Fibroblast of pulmonary artery (primary cell): ENCODE measurements around the gene GUK1.
"Not testable (repeated sequence)": the region's sequence is repeated elsewhere in the genome, so short reads cannot be mapped to it uniquely, and the experiment has no call there.

Experiments used
- DNase-seq: peaks from one replicate; pipeline ENCODE4 v3.0.0-alpha.2; 2010; ENCODE audit warnings: low read depth
- H3K4me3 ChIP-seq: replicated peaks from 2 replicates; pipeline ENCODE4 v1.5.1; 2011; ENCODE audit warnings: low read depth, mild to moderate bottlenecking, control low read depth, low read length, moderate library complexity
- CTCF ChIP-seq: IDR thresholded peaks from 2 replicates; pipeline ENCODE4 v1.5.1; 2011; ENCODE audit warnings: mild to moderate bottlenecking, control low read depth, low read length, inconsistent platforms; ENCODE audit errors: missing control alignments

Gene GUK1

GRCh38 chr1:228109073-228109961, 30.8 kb upstream of the GUK1 start, which contains the start of gene MRPL55:
Gene MRPL55, minus strand, starts transcription at chr1:228109299. Its CDS starts 1,039 bp downstream, at chr1:228108260.
- peak within 1 kb of the TSS; percentile 95 for H3K4me3 ChIP-seq
- DNase-seq = peak; percentile 97
- TF ChIP-seq CTCF = no peak

GRCh38 chr1:228109962-228110488, 30.1 kb upstream of the GUK1 start:
- DNase-seq = peak; percentile 55
- H3K4me3 ChIP-seq = peak overlapping the region; percentile 95
- TF ChIP-seq CTCF = no peak

DNA sequence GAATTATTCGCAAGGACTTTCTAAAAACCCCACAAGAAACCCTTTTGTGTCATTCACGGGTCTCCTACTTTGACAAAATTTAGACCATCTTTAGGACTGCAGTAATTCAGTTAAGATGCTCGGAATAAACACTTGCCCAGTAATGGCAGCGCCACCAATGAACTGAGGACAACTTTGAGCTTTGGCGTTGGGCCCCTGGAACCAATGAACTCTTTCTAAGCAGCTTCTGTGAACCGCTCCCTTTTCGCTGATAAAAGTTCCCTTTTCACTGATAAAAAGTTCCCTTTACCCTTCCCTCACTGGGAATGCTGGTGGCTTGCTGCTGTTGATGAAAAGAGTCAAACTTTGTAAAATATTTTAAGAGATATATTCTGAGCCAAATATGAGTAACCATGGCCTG, 29.5 kb upstream of the GUK1 start:
- peak overlapping the region; percentile 95 for H3K4me3 ChIP-seq
- DNase-seq = no peak
- no peak for TF ChIP-seq CTCF

DNA sequence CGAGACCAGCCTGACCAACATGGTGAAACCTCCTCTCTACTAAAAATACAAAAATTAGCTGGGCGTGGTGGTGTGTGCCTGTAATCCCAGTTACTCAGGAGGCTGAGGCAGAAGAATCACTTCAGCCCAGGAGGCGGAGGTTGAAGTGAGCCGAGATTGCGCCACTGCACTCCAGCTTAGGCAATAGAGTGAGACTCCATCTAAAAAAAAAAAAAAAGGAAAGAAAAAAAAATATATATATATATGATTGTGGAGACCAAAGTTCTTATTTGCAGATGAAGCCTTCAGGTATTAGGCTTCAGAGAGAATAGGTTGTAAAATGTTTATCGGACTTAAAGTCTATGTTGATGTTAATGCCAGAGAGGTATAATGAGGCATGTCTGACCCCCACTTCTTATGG, 28.8 kb upstream of the GUK1 start:
- DNase-seq, H3K4me3 ChIP-seq: not testable (repeated sequence)

DNA sequence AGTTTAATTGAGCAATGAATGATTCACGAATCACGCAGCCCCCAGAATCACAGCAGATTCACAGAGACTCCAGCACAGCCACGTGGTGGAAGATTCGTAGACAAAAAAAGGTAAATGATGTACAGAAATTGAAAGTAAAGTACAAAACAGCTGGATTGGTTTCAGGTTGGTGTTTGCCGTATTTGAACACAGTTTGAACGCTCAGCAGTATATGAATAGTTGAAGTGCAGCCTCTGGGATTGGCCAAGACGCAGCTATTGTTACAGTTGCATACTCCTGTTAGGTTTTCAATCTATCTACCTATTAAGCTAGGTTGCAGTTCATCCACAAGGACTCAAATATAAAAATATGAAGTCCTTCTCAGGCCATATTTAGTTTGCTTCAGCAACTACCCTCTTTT, 27.9 kb upstream of the GUK1 start:
- no peak for TF ChIP-seq CTCF
- DNase-seq = no peak
- no peak overlapping the region for H3K4me3 ChIP-seq

DNA sequence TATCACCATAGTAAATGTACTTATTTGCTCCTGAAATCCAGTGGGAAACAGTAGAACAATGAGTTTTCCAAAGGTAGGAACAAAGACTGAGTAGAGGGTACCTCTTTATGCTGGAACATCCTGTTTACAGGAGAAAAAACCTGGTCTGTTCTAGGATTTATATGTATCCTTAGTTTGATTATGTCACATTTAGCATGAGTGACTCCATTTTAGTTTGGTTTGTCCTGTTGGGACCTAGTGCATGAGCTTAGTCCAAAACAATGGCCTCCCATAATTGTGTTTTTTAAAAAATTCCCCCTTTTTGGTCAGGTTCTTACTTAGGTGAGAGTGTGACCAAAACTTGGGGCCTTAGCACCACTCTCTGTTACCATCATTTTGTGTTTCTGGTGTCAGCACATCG, 27.5 kb upstream of the GUK1 start:
- no peak overlapping the region for H3K4me3 ChIP-seq
- DNase-seq = no peak
- no peak for TF ChIP-seq CTCF

DNA sequence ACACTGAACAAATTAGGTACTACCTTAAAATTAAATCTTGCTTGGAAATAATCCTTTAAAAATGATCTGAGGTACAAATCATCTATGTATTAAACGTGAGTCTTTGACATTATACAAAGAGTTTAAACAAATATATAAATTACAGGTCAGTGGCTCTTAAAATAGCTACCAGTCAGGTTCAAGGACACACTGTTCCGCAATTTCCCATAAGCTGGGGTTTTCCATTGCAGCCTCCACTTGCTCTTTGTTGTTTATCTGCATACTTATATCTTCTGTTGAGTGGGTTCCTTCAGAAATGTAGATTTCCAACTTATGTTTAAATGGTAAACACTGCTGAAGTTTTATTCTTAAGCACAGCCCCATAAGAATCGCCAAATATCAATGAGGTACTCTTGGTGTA, 25.3 kb upstream of the GUK1 start:
- no peak overlapping the region for H3K4me3 ChIP-seq
- DNase-seq = no peak

More for the DNA sequence above, 25.3 kb upstream of the GUK1 start:
- no peak for TF ChIP-seq CTCF
